Measurements from ENCODE around the gene CACNB2.
"Not testable (repeated sequence)": the region's sequence is repeated elsewhere in the genome, so short reads cannot be mapped to it uniquely, and the experiment has no call there.

Gene CACNB2

DNA sequence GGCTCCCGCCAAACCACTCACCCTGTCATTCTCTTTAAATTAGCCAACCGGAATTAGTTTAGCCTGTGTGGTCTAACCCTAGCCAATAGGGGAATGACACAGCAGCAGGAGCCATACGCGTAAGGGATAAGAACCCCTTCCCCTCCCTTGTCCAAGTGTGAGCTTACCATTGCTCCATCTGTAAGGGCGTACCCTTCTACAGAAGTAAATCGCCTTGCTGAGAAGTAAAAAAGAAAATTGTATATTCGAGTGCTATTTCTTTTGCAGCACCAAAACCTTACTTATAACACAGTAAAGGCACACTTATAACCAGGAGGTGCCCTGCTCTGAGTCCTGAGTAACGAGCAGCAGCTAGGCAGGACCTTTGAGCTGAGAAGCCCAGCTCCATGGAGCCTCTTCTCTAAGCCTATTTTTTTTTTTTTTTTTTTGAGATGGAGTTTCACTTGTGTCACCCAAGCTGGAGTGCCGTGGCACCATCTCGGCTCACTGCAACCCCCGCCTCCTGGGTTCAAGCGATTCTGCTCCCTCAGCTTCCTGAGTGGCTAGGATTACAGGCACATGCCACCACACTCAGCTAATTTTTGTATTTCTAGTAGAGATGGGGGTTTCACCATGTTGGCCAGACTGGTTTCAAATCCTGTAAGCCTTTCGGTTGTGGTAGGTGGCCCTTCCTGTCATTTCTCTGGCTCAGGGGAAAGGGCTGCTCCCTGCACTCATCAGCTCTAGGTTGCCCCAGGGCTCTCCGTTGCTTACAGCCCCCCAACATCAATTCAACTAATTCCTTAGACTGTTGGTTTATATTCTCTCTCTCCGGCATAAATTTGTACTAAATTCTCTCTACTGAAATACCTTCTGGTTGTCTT lies 437.8 kb downstream of the CACNB2 start:
- no peak for DNase-seq

DNA sequence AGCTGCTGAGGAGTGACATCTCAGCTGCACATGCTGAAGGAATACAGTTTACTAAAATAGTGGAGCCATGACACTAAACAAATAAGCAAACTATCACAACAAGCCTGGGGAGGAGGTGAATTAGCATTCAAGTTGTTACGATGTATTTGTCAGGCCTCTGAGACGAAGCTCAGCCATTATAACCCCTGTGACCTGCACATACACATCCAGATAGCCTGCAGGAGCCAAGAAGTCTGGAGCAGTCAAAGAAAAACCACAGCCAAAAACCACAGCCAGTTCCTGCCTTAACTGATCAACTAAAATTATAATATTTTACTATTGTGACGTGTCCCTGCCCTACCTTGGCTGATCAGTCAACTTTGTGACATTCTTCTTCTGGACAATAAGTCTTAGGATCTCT lies 442.6 kb downstream of the CACNB2 start:
- peak; percentile 59 for DNase-seq

DNA sequence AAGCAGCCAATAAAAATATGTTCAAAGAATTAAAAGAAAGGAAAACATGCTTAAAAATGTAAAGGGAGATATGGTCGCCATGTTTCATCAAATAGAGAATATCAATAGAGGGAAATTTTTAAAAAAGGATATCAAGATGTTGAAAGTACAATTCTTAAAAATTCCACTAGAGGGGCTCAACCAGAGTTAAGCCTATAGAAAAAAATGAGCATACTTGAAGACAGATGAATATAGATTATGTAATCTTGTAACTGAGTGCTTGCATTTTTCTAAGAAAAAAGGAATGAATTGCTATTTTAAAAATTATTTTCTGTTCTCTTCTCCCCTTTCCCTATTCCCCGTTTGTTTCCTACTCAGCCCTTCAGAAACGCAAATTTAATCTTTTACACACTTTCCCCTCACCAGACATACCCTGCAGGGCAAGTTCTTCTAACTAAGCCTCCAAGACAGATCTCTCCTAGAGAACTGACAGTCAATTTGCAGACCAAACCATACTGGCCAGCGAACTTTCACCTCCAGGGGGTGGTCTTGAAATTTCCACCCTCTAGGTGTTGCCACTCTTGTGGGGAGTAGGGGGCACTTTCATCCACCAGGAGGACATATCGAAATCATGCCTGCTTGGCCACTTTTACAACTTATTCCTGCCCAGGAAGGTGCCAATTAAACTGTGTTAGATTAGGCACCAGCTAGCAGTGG lies 443.5 kb downstream of the CACNB2 start:
- no peak for DNase-seq

DNA sequence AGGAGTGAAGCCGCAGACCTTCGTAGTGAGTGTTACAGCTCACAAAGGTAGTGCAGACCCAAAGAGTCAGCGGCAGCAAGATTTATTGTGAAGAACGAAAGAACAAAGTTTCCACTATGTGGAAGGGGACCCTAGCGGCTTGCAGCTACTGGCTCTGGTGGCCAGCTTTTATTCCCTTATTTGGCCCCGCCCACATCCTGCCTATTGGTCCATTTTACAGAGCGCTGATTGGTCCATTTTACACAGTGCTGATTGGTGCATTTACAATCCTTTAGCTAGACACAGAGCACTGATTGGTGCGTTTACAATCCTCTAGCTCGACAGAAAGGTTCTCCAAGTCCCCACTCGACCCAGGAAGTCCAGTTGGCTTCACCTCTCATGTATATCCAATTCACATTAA lies 446.4 kb downstream of the CACNB2 start:
- DNase-seq: not testable (repeated sequence)

DNA sequence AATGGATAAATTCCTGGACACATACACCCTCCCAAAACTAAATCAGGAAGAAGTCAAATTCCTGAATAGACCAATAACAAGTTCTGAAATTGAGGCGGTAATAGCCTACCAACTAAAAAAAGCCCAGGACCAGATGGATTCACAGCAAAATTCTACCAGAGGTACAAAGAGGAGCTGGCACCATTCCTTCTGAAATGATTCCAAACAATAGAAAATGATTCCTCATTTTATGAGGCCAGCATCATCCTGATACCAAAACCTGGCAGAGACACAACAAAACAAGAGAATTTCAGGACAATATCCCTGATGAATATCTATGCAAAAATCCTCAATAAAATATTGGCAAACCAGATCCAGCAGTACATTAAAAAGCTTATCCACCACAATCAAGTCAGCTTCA lies 450.9 kb downstream of the CACNB2 start:
- not testable (repeated sequence) for DNase-seq
